Liver (tissue), 9 donors: Measurements from ENCODE around the gene KIRREL1. TPM values are rescaled to one million over a fixed set of nuclear protein-coding genes. Genes with fewer than 3 reads are reported as not detected.

Source experiments
- DNase-seq: peaks from one replicate; pipeline ENCODE4 v3.0.0-alpha.2; 2017; ENCODE audit warnings: low spot score
- H3K27ac ChIP-seq, 2 donors: one replicate each; pipeline ENCODE4 v1.7.0; 2013; ENCODE audit warnings: inconsistent platforms in 2 of 2, low read length in 2 of 2, control low read depth in 1 of 2, low read depth in 1 of 2, mild to moderate bottlenecking in 1 of 2
- H3K27me3 ChIP-seq, 4 donors: one replicate each; pipeline versions ENCODE4 v1.6.1 to v1.7.0; 2013; ENCODE audit warnings: low read length in 3 of 4, inconsistent platforms in 1 of 4, mild to moderate bottlenecking in 1 of 4, moderate library complexity in 1 of 4; ENCODE audit not compliant: control insufficient read depth in 4 of 4, insufficient read depth in 4 of 4
- H3K36me3 ChIP-seq, 4 donors: one replicate each; pipeline versions ENCODE4 v1.6.1 to v1.7.0; 2013; ENCODE audit warnings: low read length in 3 of 4, mild to moderate bottlenecking in 3 of 4, low read depth in 1 of 4, moderate library complexity in 1 of 4; ENCODE audit not compliant: control insufficient read depth in 4 of 4, insufficient read depth in 3 of 4
- H3K4me1 ChIP-seq, 4 donors: one replicate each; pipeline versions ENCODE4 v1.6.1 to v1.7.0; 2013; ENCODE audit warnings: low read length in 3 of 4, mild to moderate bottlenecking in 3 of 4, moderate library complexity in 1 of 4; ENCODE audit not compliant: control insufficient read depth in 4 of 4, insufficient read depth in 4 of 4
- H3K4me3 ChIP-seq, 3 donors: one replicate each; pipeline versions ENCODE4 v1.6.1 to v1.7.0; 2013; ENCODE audit warnings: low read length in 3 of 3, control low read depth in 1 of 3, low read depth in 1 of 3, mild to moderate bottlenecking in 1 of 3
- H3K9ac ChIP-seq, 2 donors: one replicate each; pipeline ENCODE4 v1.7.0; 2013; ENCODE audit warnings: low read length in 2 of 2, mild to moderate bottlenecking in 2 of 2, moderate library complexity in 2 of 2, control low read depth in 1 of 2, low read depth in 1 of 2
- H3K9me3 ChIP-seq, 4 donors: one replicate each; pipeline versions ENCODE4 v1.6.1 to v1.7.0; 2013; ENCODE audit warnings: low read length in 3 of 4; ENCODE audit not compliant: control insufficient read depth in 4 of 4
- ATF3 ChIP-seq: IDR thresholded peaks from 2 replicates; pipeline ENCODE4 v1.6.1; 2016; ENCODE audit warnings: antibody characterized with exemption
- CTCF ChIP-seq: fragments of 150-350 bp; IDR thresholded peaks from 2 replicates; pipeline ENCODE4 v1.5.1; 2017; ENCODE audit warnings: improper control_type of control experiment, low read depth, low read length; ENCODE audit not compliant: missing input control
- EGR1 ChIP-seq, 2 donors: IDR thresholded peaks; 2 replicates each; pipeline ENCODE4 v1.6.1; 2016 to 2018; ENCODE audit warnings: antibody characterized with exemption in 2 of 2, low read depth in 2 of 2
- FOXA2 ChIP-seq: IDR thresholded peaks from 2 replicates; pipeline ENCODE4 v1.6.1; 2016; ENCODE audit warnings: antibody characterized with exemption
- GABPA ChIP-seq, 2 donors: IDR thresholded peaks in 1 of 2; conservative IDR thresholded peaks in 1 of 2; 2 replicates each; pipeline ENCODE4 v1.6.1; 2016; ENCODE audit warnings: antibody characterized with exemption in 2 of 2, mild to moderate bottlenecking in 1 of 2, moderate library complexity in 1 of 2
- HNF4A ChIP-seq, 2 donors: conservative IDR thresholded peaks; 2 replicates each; pipeline ENCODE4 v1.6.1; 2016; ENCODE audit warnings: antibody characterized with exemption in 2 of 2, mild to moderate bottlenecking in 2 of 2
- HNF4G ChIP-seq: IDR thresholded peaks from 2 replicates; pipeline ENCODE4 v1.6.1; 2016; ENCODE audit warnings: antibody characterized with exemption
- JUND ChIP-seq, 2 donors: IDR thresholded peaks; 2 replicates each; pipeline ENCODE4 v1.6.1; 2016; ENCODE audit warnings: antibody characterized with exemption in 2 of 2
- RAD21 ChIP-seq, 2 donors: IDR thresholded peaks; 2 replicates each; pipeline ENCODE4 v1.6.1; 2016; ENCODE audit warnings: antibody characterized with exemption in 2 of 2, mild to moderate bottlenecking in 2 of 2
- TAF1 ChIP-seq: conservative IDR thresholded peaks from 2 replicates; pipeline ENCODE4 v1.6.1; 2016; ENCODE audit warnings: antibody characterized with exemption, mild to moderate bottlenecking
- YY1 ChIP-seq: IDR thresholded peaks from 2 replicates; pipeline ENCODE4 v1.6.1; 2016; ENCODE audit warnings: antibody characterized with exemption, mild to moderate bottlenecking
- WGBS: extraction: QIAGEN DNeasy Blood & Tissue Kit; methylation state at CpG from one replicate; pipeline ENCODE4 v1.1.7; 2013; 5-methylcytosine and 5-hydroxymethylcytosine counted together
- polyA plus RNA-seq, 2 donors: library from polyadenylated mRNA; stranded (reverse) in 1 of 2; unstranded in 1 of 2; fragments of 200-250 nt in 1 of 2; fragments of >200 nt in 1 of 2; fragmentation: Nextera tagmentation in 1 of 2; extraction: Ambion mirVana in 1 of 2; gene quantifications; one replicate each; pipeline versions ENCODE4 v1.2.1 to v1.2.3, GENCODE V29; 2013 to 2015
- total RNA-seq, 2 donors: library from RNA; depleted of rRNA; stranded (reverse); fragments of >200 nt; gene quantifications; one replicate each; pipeline ENCODE4 v1.2.3, GENCODE V29; 2014
- TF ChIP-seq, protein P1 (sequence below): IDR thresholded peaks from 2 replicates; pipeline ENCODE4 v1.6.1; 2016; ENCODE audit warnings: antibody characterized with exemption, mild to moderate bottlenecking
- TF ChIP-seq, protein P2 (sequence below): IDR thresholded peaks from 2 replicates; pipeline ENCODE4 v1.6.1; 2016; ENCODE audit warnings: antibody characterized with exemption
- TF ChIP-seq, protein P3 (sequence below): IDR thresholded peaks from 2 replicates; pipeline ENCODE4 v1.6.1; 2016; ENCODE audit warnings: antibody characterized with exemption
- donor health status: healthy.
- donor health status: healthy.
- donor health status: healthy.
- donor health status: healthy.
- donor health status: healthy.

KIRREL1 gene
- total and polyA plus RNA-seq, 4 donors, result 0.82 to 6.0 (median 3.1) TPM

DNA sequence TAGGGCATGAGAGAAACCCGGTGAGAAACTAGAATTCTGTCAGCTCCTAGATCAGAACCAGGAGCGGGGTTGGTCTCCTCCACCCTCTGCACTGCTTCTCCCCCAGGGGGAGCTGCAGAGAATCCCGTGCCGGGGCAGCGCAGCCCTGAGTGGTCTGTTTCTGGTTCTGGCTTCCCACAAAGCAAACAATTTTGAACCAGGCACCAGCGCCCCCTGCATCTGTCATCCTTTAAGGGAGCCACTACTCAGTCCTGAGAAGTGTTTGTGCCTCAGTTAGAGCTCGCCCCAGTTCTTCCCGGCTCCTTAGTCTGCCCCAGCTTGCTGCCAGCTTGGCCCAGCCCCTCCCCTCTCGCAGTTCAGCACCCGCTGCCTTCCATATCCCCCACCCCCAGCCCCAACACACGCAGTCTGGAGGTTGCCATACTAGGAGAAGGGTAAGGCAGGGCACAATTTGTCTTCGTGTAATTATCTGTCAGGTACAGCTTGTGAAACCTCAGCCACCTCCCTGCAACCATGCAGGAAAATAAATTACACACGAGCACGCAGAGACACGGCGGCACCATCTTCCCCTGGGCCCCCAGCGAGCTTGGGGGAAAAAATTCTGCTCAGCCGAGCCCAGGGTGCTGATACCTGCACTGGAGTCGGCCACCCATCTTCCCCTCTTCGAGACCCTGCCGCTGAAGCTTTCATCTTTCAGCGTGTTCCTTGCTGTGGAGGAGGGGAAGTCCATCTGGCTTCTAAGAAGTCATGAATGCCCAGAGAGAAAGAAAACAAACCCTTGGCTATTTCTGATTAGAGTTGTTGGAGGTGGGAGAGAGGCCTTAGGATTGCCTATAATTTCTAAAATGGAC, 124.6 kb downstream of the KIRREL1 start:
- Histone ChIP-seq H3K27ac (no peak overlapping the region), H3K27me3 (peaks cover 0 to 9% (median 1%) of the 10 kb centered on the region in 4 donors), H3K36me3 (no peaks in the 10 kb centered on the region), H3K4me1 (peaks cover 0 to 4% (median 2%) of the 10 kb centered on the region in 4 donors), H3K4me3 (no peak overlapping the region), H3K9me3 (no peaks in the 10 kb centered on the region), H3K9ac (no peak overlapping the region)
- 9% methylated on average over 22 of the region's 22 CpGs for WGBS
- TF ChIP-seq HNF4G (no peak), YY1 (no peak), CTCF (peak; percentile 19), RAD21 (IDR thresholded peaks at IDR 0.05) (peak in 1 of 2 donors; percentile 47)
- TF ChIP-seq, protein P1, sequence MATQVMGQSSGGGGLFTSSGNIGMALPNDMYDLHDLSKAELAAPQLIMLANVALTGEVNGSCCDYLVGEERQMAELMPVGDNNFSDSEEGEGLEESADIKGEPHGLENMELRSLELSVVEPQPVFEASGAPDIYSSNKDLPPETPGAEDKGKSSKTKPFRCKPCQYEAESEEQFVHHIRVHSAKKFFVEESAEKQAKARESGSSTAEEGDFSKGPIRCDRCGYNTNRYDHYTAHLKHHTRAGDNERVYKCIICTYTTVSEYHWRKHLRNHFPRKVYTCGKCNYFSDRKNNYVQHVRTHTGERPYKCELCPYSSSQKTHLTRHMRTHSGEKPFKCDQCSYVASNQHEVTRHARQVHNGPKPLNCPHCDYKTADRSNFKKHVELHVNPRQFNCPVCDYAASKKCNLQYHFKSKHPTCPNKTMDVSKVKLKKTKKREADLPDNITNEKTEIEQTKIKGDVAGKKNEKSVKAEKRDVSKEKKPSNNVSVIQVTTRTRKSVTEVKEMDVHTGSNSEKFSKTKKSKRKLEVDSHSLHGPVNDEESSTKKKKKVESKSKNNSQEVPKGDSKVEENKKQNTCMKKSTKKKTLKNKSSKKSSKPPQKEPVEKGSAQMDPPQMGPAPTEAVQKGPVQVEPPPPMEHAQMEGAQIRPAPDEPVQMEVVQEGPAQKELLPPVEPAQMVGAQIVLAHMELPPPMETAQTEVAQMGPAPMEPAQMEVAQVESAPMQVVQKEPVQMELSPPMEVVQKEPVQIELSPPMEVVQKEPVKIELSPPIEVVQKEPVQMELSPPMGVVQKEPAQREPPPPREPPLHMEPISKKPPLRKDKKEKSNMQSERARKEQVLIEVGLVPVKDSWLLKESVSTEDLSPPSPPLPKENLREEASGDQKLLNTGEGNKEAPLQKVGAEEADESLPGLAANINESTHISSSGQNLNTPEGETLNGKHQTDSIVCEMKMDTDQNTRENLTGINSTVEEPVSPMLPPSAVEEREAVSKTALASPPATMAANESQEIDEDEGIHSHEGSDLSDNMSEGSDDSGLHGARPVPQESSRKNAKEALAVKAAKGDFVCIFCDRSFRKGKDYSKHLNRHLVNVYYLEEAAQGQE, result no peak
- peak; percentile 43 for DNase-seq

GRCh38 chr1:158118713-158119402, 125.4 kb downstream of the KIRREL1 start:
- Histone ChIP-seq H3K9me3 (no peaks in the 10 kb centered on the region), H3K9ac (no peak overlapping the region), H3K27me3 (peaks cover 0 to 9% (median 1%) of the 10 kb centered on the region in 4 donors), H3K4me3 (no peak overlapping the region), H3K36me3 (no peaks in the 10 kb centered on the region), H3K27ac (no peak overlapping the region), H3K4me1 (peaks cover 0 to 2% (median 0%) of the 10 kb centered on the region in 4 donors)
- no peak for DNase-seq
- 61% methylated on average over 8 of the region's 8 CpGs for WGBS
- TF ChIP-seq, protein P2, sequence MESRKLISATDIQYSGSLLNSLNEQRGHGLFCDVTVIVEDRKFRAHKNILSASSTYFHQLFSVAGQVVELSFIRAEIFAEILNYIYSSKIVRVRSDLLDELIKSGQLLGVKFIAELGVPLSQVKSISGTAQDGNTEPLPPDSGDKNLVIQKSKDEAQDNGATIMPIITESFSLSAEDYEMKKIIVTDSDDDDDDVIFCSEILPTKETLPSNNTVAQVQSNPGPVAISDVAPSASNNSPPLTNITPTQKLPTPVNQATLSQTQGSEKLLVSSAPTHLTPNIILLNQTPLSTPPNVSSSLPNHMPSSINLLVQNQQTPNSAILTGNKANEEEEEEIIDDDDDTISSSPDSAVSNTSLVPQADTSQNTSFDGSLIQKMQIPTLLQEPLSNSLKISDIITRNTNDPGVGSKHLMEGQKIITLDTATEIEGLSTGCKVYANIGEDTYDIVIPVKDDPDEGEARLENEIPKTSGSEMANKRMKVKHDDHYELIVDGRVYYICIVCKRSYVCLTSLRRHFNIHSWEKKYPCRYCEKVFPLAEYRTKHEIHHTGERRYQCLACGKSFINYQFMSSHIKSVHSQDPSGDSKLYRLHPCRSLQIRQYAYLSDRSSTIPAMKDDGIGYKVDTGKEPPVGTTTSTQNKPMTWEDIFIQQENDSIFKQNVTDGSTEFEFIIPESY, result no peak
- TF ChIP-seq CTCF (no peak), EGR1 (IDR thresholded peaks at IDR 0.05; ENCODE audit: low read depth in 2 of 2) (no peak), RAD21 (IDR thresholded peaks at IDR 0.05) (no peak), ATF3 (no peak), JUND (IDR thresholded peaks at IDR 0.05) (no peak), GABPA (IDR thresholded peaks at IDR 0.05 in 1 of 2, conservative IDR thresholded peaks at IDR 0.05 in 1 of 2) (no peak), HNF4A (conservative IDR thresholded peaks at IDR 0.05) (no peak), TAF1 (no peak), FOXA2 (no peak)
- TF ChIP-seq, protein P1, result no peak
- TF ChIP-seq, protein P3, sequence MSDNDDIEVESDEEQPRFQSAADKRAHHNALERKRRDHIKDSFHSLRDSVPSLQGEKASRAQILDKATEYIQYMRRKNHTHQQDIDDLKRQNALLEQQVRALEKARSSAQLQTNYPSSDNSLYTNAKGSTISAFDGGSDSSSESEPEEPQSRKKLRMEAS, result no peak
